Loucy (cell line): ENCODE measurements around the gene CTNNBL1.

ENCODE experiments used
- EZH2phosphoT487 ChIP-seq: fragments of 200-600 bp; IDR thresholded peaks from 2 replicates; pipeline ENCODE4 v1.6.1; 2018; ENCODE audit warnings: antibody characterized with exemption, mild to moderate bottlenecking, moderate library complexity, borderline replicate concordance
- TF ChIP-seq, protein P1 (sequence below): fragments of 200-600 bp; sonication (generic); conservative IDR thresholded peaks from 2 replicates; pipeline ENCODE4 v1.5.1; 2014; ENCODE audit warnings: mild to moderate bottlenecking, antibody characterized with exemption, low read length

DNA sequence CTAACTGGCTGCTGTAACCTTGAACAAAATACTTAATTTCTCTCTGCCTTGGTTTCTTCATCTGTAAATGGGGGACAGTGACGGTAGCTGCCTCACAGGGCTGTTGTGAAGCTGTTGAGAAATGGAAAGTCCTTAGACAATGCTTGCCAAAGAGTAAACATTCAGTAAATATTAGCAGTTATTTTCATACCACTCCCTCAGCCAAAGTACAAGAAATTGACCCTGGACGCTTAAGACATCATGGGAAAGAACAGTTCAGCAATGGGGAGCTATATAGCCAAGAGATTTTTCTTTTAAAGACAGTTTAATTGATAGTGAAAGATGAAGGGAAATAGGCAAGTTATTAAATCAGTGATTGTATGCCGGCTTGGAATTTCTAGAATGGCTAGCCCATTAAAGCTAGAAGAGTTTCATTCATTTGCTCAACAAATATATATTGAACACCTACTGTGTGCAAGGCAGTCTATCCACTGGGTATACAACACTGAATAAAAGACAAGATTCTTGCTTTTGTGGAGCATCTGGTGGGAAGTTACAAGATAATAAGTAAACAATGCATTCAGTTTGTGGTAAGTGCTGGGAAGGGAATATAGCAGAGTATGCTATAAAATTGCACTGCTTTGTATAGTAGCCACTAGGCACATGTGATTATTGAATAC is 2.0 kb downstream of the CTNNBL1 start:
- TF ChIP-seq, protein P1, sequence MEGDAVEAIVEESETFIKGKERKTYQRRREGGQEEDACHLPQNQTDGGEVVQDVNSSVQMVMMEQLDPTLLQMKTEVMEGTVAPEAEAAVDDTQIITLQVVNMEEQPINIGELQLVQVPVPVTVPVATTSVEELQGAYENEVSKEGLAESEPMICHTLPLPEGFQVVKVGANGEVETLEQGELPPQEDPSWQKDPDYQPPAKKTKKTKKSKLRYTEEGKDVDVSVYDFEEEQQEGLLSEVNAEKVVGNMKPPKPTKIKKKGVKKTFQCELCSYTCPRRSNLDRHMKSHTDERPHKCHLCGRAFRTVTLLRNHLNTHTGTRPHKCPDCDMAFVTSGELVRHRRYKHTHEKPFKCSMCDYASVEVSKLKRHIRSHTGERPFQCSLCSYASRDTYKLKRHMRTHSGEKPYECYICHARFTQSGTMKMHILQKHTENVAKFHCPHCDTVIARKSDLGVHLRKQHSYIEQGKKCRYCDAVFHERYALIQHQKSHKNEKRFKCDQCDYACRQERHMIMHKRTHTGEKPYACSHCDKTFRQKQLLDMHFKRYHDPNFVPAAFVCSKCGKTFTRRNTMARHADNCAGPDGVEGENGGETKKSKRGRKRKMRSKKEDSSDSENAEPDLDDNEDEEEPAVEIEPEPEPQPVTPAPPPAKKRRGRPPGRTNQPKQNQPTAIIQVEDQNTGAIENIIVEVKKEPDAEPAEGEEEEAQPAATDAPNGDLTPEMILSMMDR, result no peak
- TF ChIP-seq EZH2phosphoT487, result no peak
